Fibroblast of the conjunctiva (primary cell): ENCODE results near the gene LPO.

ENCODE experiments used
- DNase-seq: peaks from one replicate; pipeline ENCODE4 v3.0.0-alpha.2; 2010; ENCODE audit warnings: low read depth

Gene LPO

GRCh38 chr17:58229881-58230280 lies 8.5 kb upstream of the LPO start:
- DNase-seq: no peak

GRCh38 chr17:58231641-58232040 lies 6.7 kb upstream of the LPO start:
- no peak for DNase-seq

GRCh38 chr17:58232707-58233156 lies 5.7 kb upstream of the LPO start:
- DNase-seq: no peak

GRCh38 chr17:58233543-58233942 lies 4.8 kb upstream of the LPO start:
- no peak for DNase-seq

GRCh38 chr17:58234512-58234911 lies 3.9 kb upstream of the LPO start:
- no peak for DNase-seq

GRCh38 chr17:58235821-58236220 lies 2.6 kb upstream of the LPO start:
- no peak for DNase-seq

GRCh38 chr17:58236394-58236793 lies 2.0 kb upstream of the LPO start:
- DNase-seq: no peak

- no peak for DNase-seq
Measured at GRCh38 chr17:58239987-58240386, 1.6 kb downstream of the LPO start.

- no peak for DNase-seq
Measured at GRCh38 chr17:58242171-58242784, 3.9 kb downstream of the LPO start.

- DNase-seq: no peak
Measured at GRCh38 chr17:58244963-58245362, 6.6 kb downstream of the LPO start.

GRCh38 chr17:58245428-58246103 lies 7.2 kb downstream of the LPO start:
- no peak for DNase-seq

- DNase-seq: no peak
Measured at GRCh38 chr17:58246104-58246740, 7.8 kb downstream of the LPO start.

- no peak for DNase-seq
Measured at GRCh38 chr17:58246781-58247180, 8.4 kb downstream of the LPO start.

- no peak for DNase-seq
Measured at GRCh38 chr17:58247511-58248363, 9.4 kb downstream of the LPO start.

- no peak for DNase-seq
Measured at GRCh38 chr17:58248955-58249269, 10.5 kb downstream of the LPO start.

- peak; percentile 18 for DNase-seq
Measured at GRCh38 chr17:58249270-58250133, 11.1 kb downstream of the LPO start.

- no peak for DNase-seq
Measured at GRCh38 chr17:58250344-58251011, 12.1 kb downstream of the LPO start.

- no peak for DNase-seq
Measured at GRCh38 chr17:58252141-58252540, 13.8 kb downstream of the LPO start.

- DNase-seq: no peak
Measured at GRCh38 chr17:58253082-58253481, 14.7 kb downstream of the LPO start.

GRCh38 chr17:58254803-58255202 lies 16.4 kb downstream of the LPO start:
- no peak for DNase-seq

GRCh38 chr17:58262149-58262548 lies 23.8 kb downstream of the LPO start:
- no peak for DNase-seq
